GM12878 (cell line): ENCODE data around the gene CEBPE. TPM values are rescaled to one million over a fixed set of nuclear protein-coding genes. Genes with fewer than 3 reads are reported as not detected.

ENCODE experiments used
- ATAC-seq: fragments of 200-7000 bp; cut with Tn5 transposase; 3 replicates; pipeline ENCODE4 v1.9.1; 2020; ENCODE audit warnings: mild to moderate bottlenecking, moderate library complexity
- BruUV-seq: library from RNA; stranded (reverse); fragments of 400-500 nt; replicated peaks from 2 replicates; lab custom pipeline; 2021; lab: Mats Ljungman, UMichigan
- CTCF ChIA-PET: fragments of 300-600 bp; sonication (Branson Sonifier 250); formaldehyde crosslinking; extraction: SDS; loops from one replicate; lab custom pipeline; 2021; ENCODE audit warnings: inconsistent platforms; lab: Yijun Ruan, JAX
- POLR2A ChIA-PET: fragments of 350-600 bp; formaldehyde crosslinking; extraction: SDS; loops from one replicate; lab custom pipeline; 2021; ENCODE audit warnings: inconsistent platforms; lab: Charles Lee
- RAD21 ChIA-PET: fragments of 300-600 bp; sonication (Branson Sonifier 250); formaldehyde crosslinking; loops from one replicate; lab custom pipeline; 2023; ENCODE audit warnings: antibody characterized with exemption; ENCODE audit not compliant: unreplicated experiment; lab: Charles Lee
- SMC1A ChIA-PET: fragments of 300-600 bp; sonication (Branson Sonifier 250); formaldehyde crosslinking; loops from one replicate; lab custom pipeline; 2023; ENCODE audit not compliant: unreplicated experiment, uncharacterized antibody; lab: Charles Lee
- DNase-seq: peaks from one replicate; pipeline ENCODE4 v3.0.0-alpha.2; 2011; ENCODE audit warnings: low read depth, low spot score
- FAIRE-seq: peaks from 3 replicates; lab custom pipeline; 2011; peaks lifted over from hg19 to GRCh38; lab: Jason Lieb, UNC
- H2AFZ ChIP-seq: 2 replicates; pipeline ENCODE4 v1.6.0; 2011; ENCODE audit warnings: low read depth, low read length, control low read depth; ENCODE audit not compliant: control insufficient read depth
- H3K27ac ChIP-seq: 2 replicates; pipeline ENCODE4 v1.5.1; 2011; ENCODE audit warnings: control low read depth; ENCODE audit not compliant: control insufficient read depth, insufficient read depth
- H3K27me3 ChIP-seq, 2 experiments: replicated peaks in 1 of 2; 2 replicates each; pipeline versions ENCODE4 v1.6.0 to v1.6.1; 2011; ENCODE audit warnings: low read length in 1 of 2; ENCODE audit not compliant: control insufficient read depth in 2 of 2, insufficient read depth in 2 of 2
- H3K36me3 ChIP-seq, 2 experiments: 2 replicates each; pipeline ENCODE4 v1.5.1; 2011; ENCODE audit warnings: low read length in 1 of 2; ENCODE audit not compliant: control insufficient read depth in 2 of 2, insufficient read depth in 2 of 2
- H3K4me1 ChIP-seq: 2 replicates; pipeline ENCODE4 v1.6.1; 2011; ENCODE audit warnings: mild to moderate bottlenecking, low read length, moderate library complexity, mixed read lengths; ENCODE audit not compliant: control insufficient read depth, insufficient read depth
- H3K4me2 ChIP-seq: 2 replicates; pipeline ENCODE4 v1.6.0; 2011; ENCODE audit warnings: control low read depth; ENCODE audit not compliant: control insufficient read depth, insufficient read depth
- H3K4me3 ChIP-seq: fragments of 200-600 bp; sonication (generic); 2 replicates; pipeline ENCODE4 v1.5.1; 2016
- H3K79me2 ChIP-seq: 2 replicates; pipeline ENCODE4 v1.6.0; 2011; ENCODE audit warnings: low read length; ENCODE audit not compliant: control insufficient read depth, insufficient read depth
- H3K9ac ChIP-seq: 2 replicates; pipeline ENCODE4 v1.8.0; 2011; ENCODE audit warnings: low read length, control low read depth, mixed read lengths; ENCODE audit not compliant: control insufficient read depth, insufficient read depth
- H3K9me3 ChIP-seq: replicated peaks from 3 replicates; pipeline ENCODE4 v1.5.1; 2011; ENCODE audit warnings: mild to moderate bottlenecking, low read length; ENCODE audit not compliant: control insufficient read depth, insufficient read depth
- H4K20me1 ChIP-seq: 2 replicates; pipeline ENCODE4 v1.6.0; 2011; ENCODE audit not compliant: control insufficient read depth, insufficient read depth
- ASH2L ChIP-seq: fragments of 300-600, 200-600 bp; sonication (generic); IDR thresholded peaks from 2 replicates; pipeline ENCODE4 v1.6.1; 2017; ENCODE audit warnings: low read depth, mild to moderate bottlenecking, borderline replicate concordance
- CHD4 ChIP-seq: fragments of 200-600 bp; sonication (generic); IDR thresholded peaks from 2 replicates; pipeline ENCODE4 v1.6.1; 2016; ENCODE audit warnings: mild to moderate bottlenecking
- CREM ChIP-seq: IDR thresholded peaks from 2 replicates; pipeline ENCODE4 v1.6.1; 2014; ENCODE audit warnings: antibody characterized with exemption, low read depth
- IKZF1 ChIP-seq: fragments of 450-650 bp; conservative IDR thresholded peaks from 2 replicates; pipeline ENCODE4 v1.6.1; 2017; ENCODE audit warnings: antibody characterized with exemption, mild to moderate bottlenecking
- RUNX3 ChIP-seq: IDR thresholded peaks from 2 replicates; pipeline ENCODE4 v1.6.1; 2012; ENCODE audit warnings: low read length, inconsistent platforms
- SMAD1 ChIP-seq: fragments of 450-650 bp; IDR thresholded peaks from 2 replicates; pipeline ENCODE4 v1.6.1; 2018; ENCODE audit warnings: mild to moderate bottlenecking, low read depth; ENCODE audit not compliant: partially characterized antibody
- SUZ12 ChIP-seq: fragments of 200-600 bp; sonication (generic); IDR thresholded peaks from one replicate; pipeline ENCODE4 v1.6.1; 2018; ENCODE audit warnings: antibody characterized with exemption, mild to moderate bottlenecking; ENCODE audit not compliant: unreplicated experiment
- YBX1 ChIP-seq: fragments of 450-650 bp; IDR thresholded peaks from 2 replicates; pipeline ENCODE4 v1.6.1; 2016; ENCODE audit warnings: antibody characterized with exemption
- YY1 ChIP-seq: IDR thresholded peaks from 2 replicates; pipeline ENCODE4 v1.6.1; 2011; ENCODE audit warnings: low read depth, mild to moderate bottlenecking, low read length
- ZZZ3 ChIP-seq: IDR thresholded peaks from 2 replicates; pipeline ENCODE4 v1.6.1; 2011; ENCODE audit warnings: low read depth; ENCODE audit not compliant: control insufficient read depth, insufficient read length
- WGBS: methylation state at CpG from one replicate; pipeline ENCODE4 v1.1.6; 2016; ENCODE audit warnings: low lambda C conversion rate; ENCODE audit not compliant: insufficient replicate concordance, insufficient coverage; ENCODE audit errors: missing lambda C conversion rate; 5-methylcytosine and 5-hydroxymethylcytosine counted together
- in situ Hi-C: fragments of 300-500 bp; cut with MboI; formaldehyde crosslinking; loops from 9 replicates; pipeline ENCODE4 v1.14.3; 2018; ENCODE audit warnings: mixed read lengths
- intact Hi-C: fragments of 100-400 bp; cut with micrococcal nuclease; formaldehyde crosslinking; loops from one replicate; pipeline ENCODE4 v1.14.2; 2022; ENCODE audit not compliant: unreplicated experiment
- polyA plus RNA-seq, 11 experiments: library from polyadenylated mRNA; depleted of rRNA in 4 of 11; unstranded in 6 of 11; stranded (reverse) in 5 of 11; fragments of >200 nt; fragmentation: Nextera tagmentation in 4 of 11; fragmentation: Illumina TruSeq in 1 of 11; extraction: Ambion mirVana in 4 of 11; extraction: Trizol in 1 of 11; gene quantifications; 1 replicate in 1 of 11; 2 replicates in 10 of 11; pipeline versions ENCODE4 v1.2.1 to v1.2.3, GENCODE V29; 2011 to 2016; ENCODE audit warnings: inconsistent platforms in 2 of 11, missing spikeins in 2 of 11, low read depth in 1 of 11
- total RNA-seq, 4 experiments: library from RNA; depleted of rRNA in 3 of 4; stranded (reverse); fragments of >200 nt in 3 of 4; fragmentation: Illumina TruSeq in 1 of 4; extraction: Trizol in 1 of 4; gene quantifications; 2 replicates each; pipeline versions ENCODE4 v1.2.1 to v1.2.3, GENCODE V29; 2013 to 2021
- TF ChIP-seq, protein P1 (sequence below): fragments of 450-650 bp; formaldehyde crosslinking; IDR thresholded peaks from 2 replicates; pipeline ENCODE4 v1.4.0; 2020; ENCODE audit warnings: mild to moderate bottlenecking, moderate library complexity
- TF ChIP-seq, protein P2 (sequence below): fragments of 450-650 bp; IDR thresholded peaks from 2 replicates; pipeline ENCODE4 v1.6.1; 2018; ENCODE audit warnings: mild to moderate bottlenecking, low read depth, moderate library complexity; ENCODE audit not compliant: partially characterized antibody

Gene CEBPE
- total and polyA plus RNA-seq, 10 of the 15 experiments (the other 5 are each of a cell fraction or from before 2014, with no cell fraction given): 0.09 to 0.45 (median 0.24) TPM; not detected in 7

DNA sequence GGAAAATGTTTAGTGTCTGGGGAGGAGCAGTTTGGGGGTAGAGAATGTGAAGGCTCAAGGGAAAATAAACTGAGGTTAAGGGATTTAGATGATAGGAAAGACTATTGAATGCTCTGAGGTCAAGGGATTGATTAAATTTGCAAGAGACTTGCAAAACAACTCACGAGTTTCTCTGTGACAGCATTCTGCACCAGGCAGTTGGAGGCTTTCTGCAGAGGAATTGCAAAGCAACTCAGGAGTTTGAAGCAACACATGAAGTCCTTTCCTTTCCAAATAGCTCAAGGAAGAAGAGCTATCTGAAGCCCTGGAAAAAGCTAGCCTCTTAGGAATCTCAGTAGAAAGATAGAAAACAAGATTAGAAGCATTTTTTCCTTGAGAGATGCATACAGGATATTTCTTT is 40.5 kb upstream of the CEBPE start:
- no TSS peak for BruUV-seq
- Histone ChIP-seq H3K9ac (no peak overlapping the region), H3K4me3 (no peak overlapping the region), H3K4me2 (no peak overlapping the region), H2AFZ (no peak overlapping the region), H3K9me3 (no peaks in the 10 kb centered on the region), H3K27me3 (peaks cover 0 to 7% of the 10 kb centered on the region in 2 experiments; a peak in 3 of 4 replicates), H3K27ac (no peak overlapping the region), H4K20me1 (no peaks in the 10 kb centered on the region), H3K4me1 (no peaks in the 10 kb centered on the region), H3K79me2 (no peaks in the 10 kb centered on the region), H3K36me3 (no peaks in the 10 kb centered on the region)
- ATAC-seq (no peak), FAIRE-seq (no peak), DNase-seq (no peak)
- ChIA-PET RAD21 (no interaction called here), SMC1A (no interaction called here), CTCF (interaction anchor here (0.8 to 1.0 kb wide), 2 partner anchors 30 to 39 kb away, joined by 3 to 4 read pairs; no protein-coding TSS in a partner anchor), POLR2A (no interaction called here)
- in situ Hi-C loops: no loop called here
- intact Hi-C loops: no loop called here
- 0% methylated on average over 1 of the region's 1 CpG for WGBS
- no peak for TF ChIP-seq ZZZ3
- TF ChIP-seq ASH2L: no peak
- TF ChIP-seq, protein P1, sequence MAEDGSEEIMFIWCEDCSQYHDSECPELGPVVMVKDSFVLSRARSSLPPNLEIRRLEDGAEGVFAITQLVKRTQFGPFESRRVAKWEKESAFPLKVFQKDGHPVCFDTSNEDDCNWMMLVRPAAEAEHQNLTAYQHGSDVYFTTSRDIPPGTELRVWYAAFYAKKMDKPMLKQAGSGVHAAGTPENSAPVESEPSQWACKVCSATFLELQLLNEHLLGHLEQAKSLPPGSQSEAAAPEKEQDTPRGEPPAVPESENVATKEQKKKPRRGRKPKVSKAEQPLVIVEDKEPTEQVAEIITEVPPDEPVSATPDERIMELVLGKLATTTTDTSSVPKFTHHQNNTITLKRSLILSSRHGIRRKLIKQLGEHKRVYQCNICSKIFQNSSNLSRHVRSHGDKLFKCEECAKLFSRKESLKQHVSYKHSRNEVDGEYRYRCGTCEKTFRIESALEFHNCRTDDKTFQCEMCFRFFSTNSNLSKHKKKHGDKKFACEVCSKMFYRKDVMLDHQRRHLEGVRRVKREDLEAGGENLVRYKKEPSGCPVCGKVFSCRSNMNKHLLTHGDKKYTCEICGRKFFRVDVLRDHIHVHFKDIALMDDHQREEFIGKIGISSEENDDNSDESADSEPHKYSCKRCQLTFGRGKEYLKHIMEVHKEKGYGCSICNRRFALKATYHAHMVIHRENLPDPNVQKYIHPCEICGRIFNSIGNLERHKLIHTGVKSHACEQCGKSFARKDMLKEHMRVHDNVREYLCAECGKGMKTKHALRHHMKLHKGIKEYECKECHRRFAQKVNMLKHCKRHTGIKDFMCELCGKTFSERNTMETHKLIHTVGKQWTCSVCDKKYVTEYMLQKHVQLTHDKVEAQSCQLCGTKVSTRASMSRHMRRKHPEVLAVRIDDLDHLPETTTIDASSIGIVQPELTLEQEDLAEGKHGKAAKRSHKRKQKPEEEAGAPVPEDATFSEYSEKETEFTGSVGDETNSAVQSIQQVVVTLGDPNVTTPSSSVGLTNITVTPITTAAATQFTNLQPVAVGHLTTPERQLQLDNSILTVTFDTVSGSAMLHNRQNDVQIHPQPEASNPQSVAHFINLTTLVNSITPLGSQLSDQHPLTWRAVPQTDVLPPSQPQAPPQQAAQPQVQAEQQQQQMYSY (CRISPR knock-in tag): no peak
- TF ChIP-seq IKZF1: no peak
- TF ChIP-seq SMAD1: no peak
- TF ChIP-seq, protein P2, sequence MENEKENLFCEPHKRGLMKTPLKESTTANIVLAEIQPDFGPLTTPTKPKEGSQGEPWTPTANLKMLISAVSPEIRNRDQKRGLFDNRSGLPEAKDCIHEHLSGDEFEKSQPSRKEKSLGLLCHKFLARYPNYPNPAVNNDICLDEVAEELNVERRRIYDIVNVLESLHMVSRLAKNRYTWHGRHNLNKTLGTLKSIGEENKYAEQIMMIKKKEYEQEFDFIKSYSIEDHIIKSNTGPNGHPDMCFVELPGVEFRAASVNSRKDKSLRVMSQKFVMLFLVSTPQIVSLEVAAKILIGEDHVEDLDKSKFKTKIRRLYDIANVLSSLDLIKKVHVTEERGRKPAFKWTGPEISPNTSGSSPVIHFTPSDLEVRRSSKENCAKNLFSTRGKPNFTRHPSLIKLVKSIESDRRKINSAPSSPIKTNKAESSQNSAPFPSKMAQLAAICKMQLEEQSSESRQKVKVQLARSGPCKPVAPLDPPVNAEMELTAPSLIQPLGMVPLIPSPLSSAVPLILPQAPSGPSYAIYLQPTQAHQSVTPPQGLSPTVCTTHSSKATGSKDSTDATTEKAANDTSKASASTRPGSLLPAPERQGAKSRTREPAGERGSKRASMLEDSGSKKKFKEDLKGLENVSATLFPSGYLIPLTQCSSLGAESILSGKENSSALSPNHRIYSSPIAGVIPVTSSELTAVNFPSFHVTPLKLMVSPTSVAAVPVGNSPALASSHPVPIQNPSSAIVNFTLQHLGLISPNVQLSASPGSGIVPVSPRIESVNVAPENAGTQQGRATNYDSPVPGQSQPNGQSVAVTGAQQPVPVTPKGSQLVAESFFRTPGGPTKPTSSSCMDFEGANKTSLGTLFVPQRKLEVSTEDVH: no peak
- no peak for TF ChIP-seq CHD4
- no peak for TF ChIP-seq YY1
- TF ChIP-seq RUNX3: no peak
- no peak for TF ChIP-seq CREM
- no peak for TF ChIP-seq YBX1
- no peak for TF ChIP-seq SUZ12
